Measurements from ENCODE around the gene CEP126. TPM values are rescaled to one million over a fixed set of nuclear protein-coding genes. Genes with fewer than 3 reads are reported as not detected.
"Not testable (repeated sequence)": the region's sequence is repeated elsewhere in the genome, so short reads cannot be mapped to it uniquely, and the experiment has no call there.

CEP126 gene
- total RNA-seq, 1 experiment from 2014 or later = 0.86 TPM

DNA sequence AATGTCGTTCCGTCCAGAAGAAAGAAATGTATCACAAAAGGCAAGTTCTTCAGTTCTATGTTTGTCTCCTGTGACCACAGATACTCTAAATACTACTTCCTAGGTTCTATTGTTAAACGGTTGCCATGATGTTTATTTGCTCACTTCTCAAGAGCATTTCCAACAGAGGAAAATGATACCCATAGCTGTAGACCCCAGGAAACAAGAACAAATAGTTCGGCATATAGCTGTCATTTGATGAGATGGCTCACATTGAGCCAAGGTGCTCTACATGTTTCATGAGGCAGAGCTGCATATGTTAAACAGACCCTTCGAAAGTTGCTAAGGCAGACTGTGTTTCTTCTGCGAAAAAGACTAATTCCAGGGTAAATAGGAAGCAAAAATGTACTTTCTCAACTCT, 16.9 kb downstream of the CEP126 start:
- DNase-seq (ENCODE audit: low read depth) = no peak

DNA sequence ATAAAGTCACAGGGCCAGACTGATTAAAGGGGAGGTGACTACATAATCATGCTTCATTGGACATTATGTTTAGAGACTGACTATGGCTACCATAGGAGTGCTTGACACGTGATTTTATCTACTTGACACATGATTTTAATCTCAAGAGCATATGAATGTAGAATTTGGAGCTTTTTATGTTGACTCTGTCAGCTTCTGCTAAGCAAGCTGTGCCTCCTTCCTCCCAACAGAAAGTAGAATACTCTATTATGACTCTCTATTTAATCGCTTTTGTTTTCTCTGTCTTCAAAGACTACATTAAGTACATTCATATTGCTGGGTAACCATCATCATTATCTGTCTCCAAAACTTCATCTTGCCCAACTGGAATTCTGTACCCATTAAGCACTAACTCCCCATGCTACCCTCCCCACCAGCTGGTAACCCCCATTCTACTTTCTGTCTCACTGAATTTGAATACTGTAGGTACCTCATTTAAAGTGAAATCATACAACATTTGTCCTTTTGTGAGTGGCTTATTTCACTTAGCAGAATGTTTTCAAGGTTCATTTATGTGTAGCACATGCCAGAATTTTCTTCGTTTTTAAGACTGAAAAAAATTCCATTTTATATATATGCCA, 26.2 kb downstream of the CEP126 start:
- no peak for DNase-seq (ENCODE audit: low read depth)

DNA sequence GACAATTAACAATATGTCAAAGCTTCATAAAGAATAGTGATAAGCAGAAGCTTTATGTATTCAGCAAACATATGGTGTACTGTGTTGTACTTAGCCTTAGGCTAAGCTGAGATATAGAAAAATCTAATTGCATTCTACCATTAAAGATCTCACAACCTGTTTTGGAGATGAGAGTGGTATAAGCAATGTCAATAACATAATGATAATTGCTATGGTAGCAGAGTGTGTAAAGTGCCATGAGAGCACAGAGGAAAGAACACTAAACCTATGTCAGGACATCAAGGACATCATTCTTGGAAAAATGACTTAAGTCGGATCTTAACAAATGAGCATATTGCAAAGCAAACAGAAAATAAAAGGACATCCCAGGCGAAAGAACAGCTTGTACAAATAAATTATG, 30.1 kb downstream of the CEP126 start:
- DNase-seq (ENCODE audit: low read depth) = no peak

DNA sequence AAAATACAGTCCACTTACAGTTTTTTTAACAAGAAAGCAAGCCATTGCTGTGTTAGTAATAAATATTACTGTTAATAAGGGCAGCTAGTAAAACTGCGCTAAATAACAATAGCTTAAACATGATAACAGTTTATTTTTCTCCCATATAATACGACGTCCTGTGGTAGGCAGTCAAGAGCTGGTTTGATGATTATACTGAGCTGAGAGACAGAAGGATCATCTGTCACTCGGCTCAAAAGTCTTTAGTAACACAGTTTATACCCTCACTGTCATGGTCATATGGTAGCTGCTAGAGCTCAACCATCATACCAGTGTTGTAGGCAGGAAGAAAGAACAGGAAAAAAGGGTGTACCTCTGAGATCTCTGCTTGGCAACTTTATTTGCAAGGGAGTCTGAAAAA, 30.6 kb downstream of the CEP126 start:
- DNase-seq (ENCODE audit: low read depth) = no peak

DNA sequence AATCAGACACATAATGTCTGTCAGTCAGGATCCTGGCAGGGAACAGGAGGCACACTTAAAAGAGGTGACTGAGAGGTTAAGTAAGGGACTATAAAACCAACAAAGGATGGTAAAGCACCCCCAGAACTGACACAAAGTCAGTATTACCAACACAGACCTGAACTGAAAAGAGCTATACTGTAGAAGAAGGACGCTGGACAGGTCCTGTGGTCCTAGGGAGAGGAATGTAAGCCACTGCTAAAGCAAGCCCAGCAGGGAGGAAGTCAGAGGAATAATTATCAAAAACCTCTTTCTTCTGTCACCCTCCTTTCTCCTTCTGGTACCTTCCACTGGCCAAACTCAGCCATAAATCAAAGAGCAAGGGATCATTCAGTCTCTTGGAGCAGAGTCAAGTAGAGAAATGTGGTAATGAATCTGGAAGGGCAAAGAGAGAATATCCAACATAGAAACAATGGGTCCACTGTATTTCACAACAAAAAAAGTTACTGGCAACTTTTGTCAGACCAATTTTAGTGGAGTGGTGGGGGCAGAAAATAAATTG, 34.9 kb downstream of the CEP126 start:
- DNase-seq (ENCODE audit: low read depth) = no peak

DNA sequence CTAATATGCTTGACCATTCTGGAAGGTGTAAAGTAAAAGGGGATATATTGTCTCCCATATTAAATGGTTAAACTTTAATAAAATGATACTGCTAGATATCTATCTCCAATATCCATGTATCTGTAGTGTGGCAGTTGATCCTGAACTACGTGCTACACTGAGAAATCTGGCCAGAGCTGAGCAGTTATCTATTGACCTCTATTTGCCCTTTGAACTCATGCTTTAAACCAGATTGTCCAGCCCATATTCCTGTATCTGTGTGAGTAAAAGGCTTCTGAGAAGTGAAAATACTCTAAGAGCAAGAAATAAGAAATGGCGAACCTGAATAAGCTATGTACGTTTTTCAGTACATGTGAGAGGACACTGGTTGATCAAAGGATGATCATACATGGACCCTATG, 40.5 kb downstream of the CEP126 start:
- DNase-seq (ENCODE audit: low read depth) = no peak

DNA sequence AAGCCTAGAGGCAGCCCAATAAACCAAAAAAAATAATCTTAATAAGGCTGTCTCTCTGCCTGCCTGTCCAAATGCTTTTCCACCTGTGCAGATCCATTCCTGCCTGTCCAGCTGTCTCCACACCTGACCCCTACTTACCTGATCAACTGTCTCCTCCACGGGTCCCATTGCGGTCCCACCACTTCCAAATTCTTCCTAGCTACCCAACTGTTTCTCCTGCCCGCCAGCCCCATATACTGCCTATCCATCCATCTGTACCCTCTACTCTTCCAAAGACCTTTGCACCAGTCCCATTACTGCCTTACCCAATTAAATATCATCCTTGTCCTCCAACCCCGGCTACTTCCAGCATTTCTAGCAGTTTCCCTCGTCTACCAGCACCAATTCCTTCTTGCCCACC, 40.9 kb downstream of the CEP126 start:
- DNase-seq (ENCODE audit: low read depth) = no peak

DNA sequence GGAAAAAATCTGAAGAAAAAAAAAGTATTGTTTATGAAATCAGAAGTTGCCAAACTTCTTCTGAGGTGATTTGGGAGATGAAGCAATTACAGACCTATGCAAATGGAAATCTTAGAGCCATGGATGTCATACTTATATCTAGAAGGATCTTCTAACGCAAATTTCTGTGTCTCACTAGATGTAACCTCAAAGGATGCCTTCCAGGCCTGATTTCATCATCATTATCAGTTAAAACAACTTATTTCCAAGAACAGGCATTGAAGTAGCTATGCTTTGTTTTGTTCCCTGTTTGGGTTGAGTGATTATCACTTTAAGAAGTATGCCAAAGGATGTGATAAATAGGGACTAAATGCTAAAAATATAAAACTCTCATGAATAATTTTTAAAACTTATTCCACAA, 45.4 kb downstream of the CEP126 start:
- DNase-seq (ENCODE audit: low read depth) = no peak

DNA sequence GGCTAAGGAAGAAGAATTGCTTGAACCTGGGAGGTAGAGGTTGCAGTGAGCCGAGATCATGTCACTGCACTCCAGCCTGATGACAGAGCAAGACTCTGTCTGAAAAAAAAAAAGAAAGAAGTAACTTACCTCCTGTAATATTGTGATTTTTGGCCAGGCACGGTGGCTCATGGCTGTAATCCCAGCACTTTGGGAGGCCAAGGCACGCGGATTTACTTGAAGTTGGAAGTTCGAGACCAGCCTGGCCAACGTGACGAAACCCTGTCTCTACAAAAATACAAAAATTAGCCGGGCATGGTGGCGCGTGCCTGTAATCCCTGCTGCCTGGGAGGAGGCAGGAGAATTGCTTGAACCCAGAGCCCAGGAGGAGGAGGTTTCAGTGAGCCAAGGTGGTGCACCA, 49.4 kb downstream of the CEP126 start:
- DNase-seq (ENCODE audit: low read depth) = not testable (repeated sequence)

DNA sequence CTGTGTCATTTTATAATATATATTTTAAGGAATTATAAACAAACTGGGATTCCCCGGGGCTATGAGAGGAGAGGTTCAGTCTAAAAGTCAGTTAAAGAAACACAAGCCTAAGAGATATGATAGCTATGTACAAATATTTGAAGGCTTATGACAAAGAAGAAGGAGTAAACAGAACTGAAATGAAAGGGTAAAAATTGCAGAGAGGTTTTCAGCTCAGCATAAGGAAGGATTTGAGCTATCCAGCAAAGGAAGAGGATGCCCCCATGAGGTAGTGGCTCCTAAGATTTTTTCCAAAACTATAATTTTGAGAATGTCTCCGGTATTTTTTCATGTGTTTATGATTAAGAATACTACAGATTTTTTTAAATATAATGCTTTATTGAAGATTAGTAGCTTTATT, 59.4 kb downstream of the CEP126 start:
- peak; percentile 3 for DNase-seq (ENCODE audit: low read depth)

DNA sequence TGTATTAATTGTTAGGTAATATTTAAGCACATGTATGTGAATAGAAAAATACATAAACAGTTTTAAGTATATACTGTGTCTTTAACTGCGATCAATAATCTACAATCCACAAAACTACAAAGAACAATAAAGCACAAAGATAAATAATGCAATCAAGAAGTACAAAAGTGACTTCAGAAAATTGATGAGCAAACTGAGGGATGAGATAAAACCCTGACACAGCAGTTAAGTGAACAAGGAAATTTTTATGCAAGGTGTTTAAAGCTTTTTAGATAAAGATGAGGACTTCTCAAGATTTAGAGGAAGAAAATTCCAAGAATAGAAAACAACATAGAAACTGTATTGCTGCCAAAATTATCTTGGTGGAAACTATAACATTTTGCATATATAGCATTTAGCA, 60.0 kb downstream of the CEP126 start:
- DNase-seq (ENCODE audit: low read depth) = no peak

DNA sequence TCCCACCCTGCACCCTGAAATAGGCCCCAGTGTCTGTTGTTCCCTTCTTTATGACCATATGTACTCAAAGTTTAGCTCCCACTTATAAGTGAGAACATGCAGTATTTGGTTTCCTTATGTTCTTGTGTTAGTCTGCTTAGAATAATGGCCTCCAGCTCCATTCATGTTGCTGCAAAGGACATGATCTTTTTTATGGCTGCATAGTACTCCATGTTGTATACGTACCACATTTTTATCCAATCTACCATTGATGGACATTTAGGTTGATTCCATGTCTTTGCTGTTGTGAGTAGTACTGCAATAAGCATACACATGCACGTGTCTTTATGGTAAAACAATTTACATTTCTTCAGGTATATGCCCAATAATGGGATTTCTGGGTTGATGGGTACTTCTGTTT, 60.9 kb downstream of the CEP126 start:
- no peak for DNase-seq (ENCODE audit: low read depth)

DNA sequence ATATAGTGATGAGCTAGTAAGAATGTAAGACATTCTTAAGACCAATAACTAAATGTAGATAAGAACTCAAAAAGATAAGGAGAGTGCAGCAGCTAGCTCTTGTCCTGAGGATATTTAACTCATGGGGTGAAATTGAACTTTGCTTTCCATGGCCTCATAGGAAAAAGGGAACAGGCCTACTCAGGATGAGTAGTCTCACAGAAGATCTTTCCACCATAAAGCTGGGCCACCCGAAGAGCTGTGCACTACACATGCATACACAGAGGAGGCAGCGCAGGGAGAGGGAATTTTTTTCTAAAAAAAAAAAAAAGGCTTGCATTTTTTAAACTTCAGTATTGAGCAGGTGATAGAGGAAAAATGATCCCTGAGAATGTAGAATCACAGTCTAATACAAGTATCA, 72.6 kb downstream of the CEP126 start:
- DNase-seq (ENCODE audit: low read depth) = no peak

DNA sequence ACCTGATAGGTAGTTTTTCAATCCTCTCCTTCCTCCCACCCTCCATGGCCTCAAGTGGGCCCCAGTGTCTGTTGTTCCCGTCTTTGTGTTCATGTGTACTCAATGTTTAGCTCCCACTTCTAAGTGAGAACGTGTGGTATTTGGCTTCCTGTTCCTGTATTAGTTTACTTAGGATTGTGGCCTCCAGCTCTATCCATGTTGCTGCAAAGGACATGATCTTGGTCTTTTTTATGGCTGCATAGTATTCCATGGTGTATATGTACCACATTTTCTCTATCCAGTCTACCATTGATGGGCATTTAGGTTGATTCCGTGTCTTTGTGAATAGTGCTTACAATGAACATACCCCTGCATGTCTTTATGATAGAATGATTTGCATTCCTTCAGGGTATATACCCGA, 78.4 kb downstream of the CEP126 start:
- no peak for DNase-seq (ENCODE audit: low read depth)

DNA sequence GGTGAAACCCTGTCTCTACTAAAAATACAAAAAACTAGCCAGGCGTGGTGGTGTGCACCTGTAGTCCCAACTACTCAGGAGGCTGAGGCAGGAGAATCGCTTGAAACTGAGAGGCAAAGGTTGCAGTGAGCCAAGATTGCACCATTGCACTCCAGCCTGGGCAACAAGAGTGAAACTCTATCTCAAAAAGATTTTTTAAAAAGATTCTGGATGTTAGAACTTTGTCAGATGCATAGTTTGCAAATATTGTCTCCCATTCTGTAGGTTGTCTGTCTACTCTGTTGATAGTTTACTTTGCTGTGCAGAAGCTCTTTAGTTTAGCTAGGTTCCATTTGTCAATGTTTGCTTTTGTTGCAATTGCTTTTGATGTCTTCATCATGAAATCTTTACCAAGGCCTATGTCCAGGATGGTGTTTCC, 79.3 kb downstream of the CEP126 start:
- not testable (repeated sequence) for DNase-seq (ENCODE audit: low read depth)

DNA sequence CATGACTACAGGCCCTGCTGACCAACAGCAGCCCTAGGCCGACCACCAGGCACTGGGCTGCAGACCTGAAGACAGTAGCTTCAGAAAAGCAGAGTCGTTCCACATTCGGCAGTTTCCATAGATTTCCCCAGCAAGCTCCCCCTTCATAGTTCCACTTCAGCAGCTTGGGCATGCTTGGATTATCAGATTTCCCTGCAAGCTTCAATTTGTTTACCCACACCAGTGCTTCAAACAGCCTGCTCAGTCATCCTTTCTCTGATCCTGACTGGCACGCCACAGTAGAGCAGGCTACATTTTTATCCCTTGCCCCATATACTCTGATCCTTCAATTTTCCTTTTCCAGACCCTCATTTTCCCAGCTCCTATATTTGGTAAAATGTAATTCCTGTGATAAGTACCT, 81.3 kb downstream of the CEP126 start:
- no peak for DNase-seq (ENCODE audit: low read depth)

DNA sequence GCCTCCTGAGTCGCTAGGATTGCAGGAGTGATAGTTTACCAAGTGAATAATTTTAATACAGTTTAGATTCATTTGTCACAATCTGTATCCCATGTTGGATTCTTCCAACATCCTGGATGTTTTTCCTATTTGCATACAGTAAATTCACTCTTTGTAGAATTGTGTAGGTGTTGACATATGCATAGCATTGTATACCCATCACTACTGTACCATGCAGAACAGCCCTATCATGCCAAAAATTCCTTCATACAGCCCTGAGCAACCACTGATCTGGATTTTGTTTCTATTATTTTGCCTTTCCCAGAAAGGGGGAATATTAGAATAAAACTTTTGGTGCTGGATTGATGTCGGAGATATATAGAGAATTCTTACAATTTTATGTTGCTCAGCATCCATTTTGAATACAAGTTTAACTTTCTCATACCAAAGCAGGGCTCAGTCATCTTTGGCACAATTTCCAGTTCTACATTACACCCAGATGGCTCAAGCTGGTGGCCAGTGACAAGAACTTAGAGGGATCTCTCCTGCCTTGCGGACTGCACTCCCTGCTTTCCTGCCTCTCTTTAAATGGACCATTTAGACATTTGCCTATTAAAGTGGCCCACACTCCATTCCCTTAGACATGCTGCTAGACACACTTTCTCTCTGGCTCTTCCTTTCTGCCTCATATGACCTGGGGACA, 87.0 kb downstream of the CEP126 start:
- no peak for DNase-seq (ENCODE audit: low read depth)

DNA sequence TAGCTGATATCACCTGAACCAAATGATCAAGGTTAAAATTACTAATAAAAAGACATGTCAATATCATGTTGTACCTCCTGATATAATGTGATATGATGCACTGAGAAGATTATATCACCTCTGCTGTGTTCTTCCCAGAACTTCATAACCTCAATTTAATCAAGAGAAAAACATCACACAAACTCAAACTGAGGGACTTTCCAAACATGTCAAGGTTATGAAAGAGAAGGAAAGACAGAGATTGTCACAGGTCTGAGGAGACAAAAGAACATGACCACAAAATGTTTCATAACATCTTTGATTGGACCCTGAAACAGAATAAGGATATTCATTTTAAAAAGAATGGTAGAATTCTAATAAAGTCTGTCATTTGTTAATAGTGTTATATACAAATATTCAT, 89.4 kb downstream of the CEP126 start:
- DNase-seq (ENCODE audit: low read depth) = no peak

DNA sequence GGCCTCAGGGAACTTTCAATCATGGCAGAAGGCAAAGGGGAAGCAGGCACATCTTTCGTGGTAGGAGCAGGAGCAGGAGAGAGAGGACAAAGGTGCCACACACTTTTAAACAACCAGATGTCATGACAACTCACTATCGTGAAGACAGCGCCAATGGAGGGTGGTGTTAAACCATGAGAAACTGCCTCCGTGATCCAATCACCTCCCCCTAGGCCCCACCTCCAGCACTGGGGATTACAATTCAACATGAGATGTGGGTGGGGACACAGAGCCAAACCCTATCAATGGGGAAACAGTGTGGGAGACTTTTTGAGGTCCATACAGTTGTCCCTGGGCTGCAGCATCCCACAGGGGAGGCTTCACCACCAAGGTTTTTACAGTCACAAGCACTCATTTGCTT, 90.5 kb downstream of the CEP126 start:
- no peak for DNase-seq (ENCODE audit: low read depth)

DNA sequence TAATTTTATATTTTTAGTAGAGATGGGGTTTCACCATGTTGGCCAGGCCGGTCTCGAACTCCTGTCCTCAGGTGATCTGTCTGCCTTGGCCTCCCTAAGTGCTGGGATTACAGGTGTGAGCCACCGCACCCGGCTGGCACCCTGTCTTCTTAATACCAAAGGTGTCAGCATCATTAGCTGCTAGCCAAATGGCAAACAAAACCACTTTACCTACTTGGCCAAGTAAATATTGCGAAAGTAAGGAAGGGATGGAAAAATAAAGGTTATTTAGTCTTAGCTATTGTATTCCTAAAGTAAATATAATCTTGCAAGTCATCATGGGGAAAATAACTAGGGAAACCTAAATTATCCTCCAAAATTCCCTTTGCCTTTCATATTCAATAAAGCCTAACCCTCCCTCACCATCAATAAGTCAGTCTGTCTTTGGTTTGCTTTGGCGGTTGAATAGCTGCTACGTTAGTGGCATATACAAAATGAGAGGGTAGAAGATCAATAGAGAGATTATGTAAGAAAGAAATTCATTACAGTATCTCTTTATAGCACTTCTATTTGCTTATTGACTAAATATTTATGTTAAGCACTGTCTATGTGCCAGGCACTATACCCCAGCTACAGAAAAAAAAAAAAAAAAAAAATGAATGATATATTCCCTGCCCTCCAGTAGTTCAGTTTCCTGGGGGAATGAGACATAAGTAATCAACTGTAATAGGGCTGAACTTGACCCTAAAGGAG, 92.2 kb downstream of the CEP126 start:
- no peak for DNase-seq (ENCODE audit: low read depth)

DNA sequence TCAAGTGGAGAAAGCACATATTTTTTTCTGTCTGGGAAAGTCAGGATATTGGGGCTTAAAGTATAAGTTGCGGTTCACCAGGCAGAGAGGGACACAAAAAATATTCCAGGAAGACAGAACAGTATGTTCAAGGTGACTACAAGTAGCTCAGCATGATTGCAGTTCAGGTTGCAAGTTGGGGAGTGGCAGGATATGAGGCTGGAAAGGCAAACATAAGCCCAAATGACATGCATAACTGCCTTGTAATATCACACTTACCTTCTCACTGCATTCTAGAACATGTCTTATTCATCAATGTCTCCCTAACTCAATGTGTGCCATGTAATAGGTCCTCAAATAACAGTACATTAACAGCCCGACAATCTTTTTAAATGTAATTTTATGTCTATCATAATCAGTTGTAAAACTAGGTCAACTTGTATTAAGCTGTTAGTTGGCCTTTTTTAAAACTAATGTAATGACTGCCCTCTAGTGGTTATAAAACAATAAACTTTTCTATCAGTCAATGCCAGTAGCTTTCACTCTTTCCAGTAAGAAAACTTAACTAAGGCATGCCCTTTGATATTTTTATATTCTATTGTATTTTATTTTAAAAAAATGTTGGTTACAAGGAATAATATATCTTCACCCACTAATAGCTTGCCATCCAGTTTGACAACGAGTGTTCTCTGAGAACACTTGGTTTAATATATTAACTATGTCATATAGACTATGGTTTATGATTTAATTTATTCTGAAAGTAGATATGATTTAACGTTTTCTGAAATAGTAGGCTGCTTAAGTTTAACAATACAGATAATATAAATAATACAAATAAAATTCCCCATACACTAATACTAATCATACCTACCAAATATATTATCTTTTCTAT, 93.0 kb downstream of the CEP126 start:
- DNase-seq (ENCODE audit: low read depth) = peak; percentile 57

Data from M059J (cell line).